ENCODE data around the gene HOXA6. TPM values are rescaled to one million over a fixed set of nuclear protein-coding genes. Genes with fewer than 3 reads are reported as not detected.
A peak's percentile ranks its signal among the peaks of the same experiment; 100 is the strongest.

Gene HOXA6
- total RNA-seq, 1 donor from 2014 or later, result 45.6 TPM

GRCh38 chr7:27178366-27178765, 30.8 kb upstream of the HOXA6 start:
- peaks cover 94% of the 10 kb centered on the region for H3K27me3 Mint-ChIP-seq (ENCODE audit: low read depth)
- no peaks in the 10 kb centered on the region for H3K36me3 Mint-ChIP-seq
- TF ChIP-seq CTCF (IDR thresholded peaks at IDR 0.05; ENCODE audit: unreplicated experiment), result no peak
- peak overlapping the region; percentile 69 for H3K4me3 Mint-ChIP-seq
- no peaks in the 10 kb centered on the region for H3K9me3 Mint-ChIP-seq
- H3K27ac Mint-ChIP-seq, result peak overlapping the region; percentile 76
- peaks cover 25% of the 10 kb centered on the region for H3K4me1 Mint-ChIP-seq
- DNase-seq (ENCODE audit: low spot score in 2 of 2, unreplicated experiment in 2 of 2), result no peak

GRCh38 chr7:27177795-27178320, 30.3 kb upstream of the HOXA6 start:
- peaks cover 22% of the 10 kb centered on the region for H3K4me1 Mint-ChIP-seq
- H3K27me3 Mint-ChIP-seq (ENCODE audit: low read depth), result peaks cover 92% of the 10 kb centered on the region
- no peaks in the 10 kb centered on the region for H3K9me3 Mint-ChIP-seq
- DNase-seq (ENCODE audit: low spot score in 2 of 2, unreplicated experiment in 2 of 2), result no peak
- no peaks in the 10 kb centered on the region for H3K36me3 Mint-ChIP-seq
- no peak for TF ChIP-seq CTCF (IDR thresholded peaks at IDR 0.05; ENCODE audit: unreplicated experiment)
- peak overlapping the region; percentile 76 for H3K27ac Mint-ChIP-seq
- H3K4me3 Mint-ChIP-seq, result peak overlapping the region; percentile 69

GRCh38 chr7:27176962-27177794, 29.6 kb upstream of the HOXA6 start:
- Mint-ChIP-seq H3K27ac (peak overlapping the region; percentile 94), H3K4me3 (peak overlapping the region; percentile 69)
- DNase-seq (ENCODE audit: low spot score in 2 of 2, unreplicated experiment in 2 of 2), result peak in 1 of 2 experiments; percentile 18

GRCh38 chr7:27176524-27176845, 28.9 kb upstream of the HOXA6 start:
- Mint-ChIP-seq H3K27ac (peak overlapping the region; percentile 94), H3K4me1 (peaks cover 28% of the 10 kb centered on the region), H3K27me3 (ENCODE audit: low read depth) (peaks cover 91% of the 10 kb centered on the region), H3K36me3 (no peaks in the 10 kb centered on the region), H3K9me3 (no peaks in the 10 kb centered on the region), H3K4me3 (peak overlapping the region; percentile 69)
- no peak for TF ChIP-seq CTCF (IDR thresholded peaks at IDR 0.05; ENCODE audit: unreplicated experiment)
- DNase-seq (ENCODE audit: low spot score in 2 of 2, unreplicated experiment in 2 of 2), result peak in 1 of 2 experiments; percentile 5

More at GRCh38 chr7:27176962-27177794, 29.6 kb upstream of the HOXA6 start:
- H3K36me3 Mint-ChIP-seq, result no peaks in the 10 kb centered on the region
- no peak for TF ChIP-seq CTCF (IDR thresholded peaks at IDR 0.05; ENCODE audit: unreplicated experiment)
- H3K4me1 Mint-ChIP-seq, result peaks cover 22% of the 10 kb centered on the region
- H3K27me3 Mint-ChIP-seq (ENCODE audit: low read depth), result peaks cover 91% of the 10 kb centered on the region
- no peaks in the 10 kb centered on the region for H3K9me3 Mint-ChIP-seq

GRCh38 chr7:27175626-27176523, 28.3 kb upstream of the HOXA6 start:
- Mint-ChIP-seq H3K4me3 (peak overlapping the region; percentile 69), H3K36me3 (no peaks in the 10 kb centered on the region), H3K27me3 (ENCODE audit: low read depth) (peaks cover 91% of the 10 kb centered on the region), H3K4me1 (peaks cover 26% of the 10 kb centered on the region), H3K9me3 (no peaks in the 10 kb centered on the region), H3K27ac (peak overlapping the region; percentile 94)
- no peak for TF ChIP-seq CTCF (IDR thresholded peaks at IDR 0.05; ENCODE audit: unreplicated experiment)
- peak; percentile 14 to 40 for DNase-seq (ENCODE audit: low spot score in 2 of 2, unreplicated experiment in 2 of 2)
